ENCODE data around the gene STMND1.
A peak's percentile ranks its signal among the peaks of the same experiment; 100 is the strongest.

DNA sequence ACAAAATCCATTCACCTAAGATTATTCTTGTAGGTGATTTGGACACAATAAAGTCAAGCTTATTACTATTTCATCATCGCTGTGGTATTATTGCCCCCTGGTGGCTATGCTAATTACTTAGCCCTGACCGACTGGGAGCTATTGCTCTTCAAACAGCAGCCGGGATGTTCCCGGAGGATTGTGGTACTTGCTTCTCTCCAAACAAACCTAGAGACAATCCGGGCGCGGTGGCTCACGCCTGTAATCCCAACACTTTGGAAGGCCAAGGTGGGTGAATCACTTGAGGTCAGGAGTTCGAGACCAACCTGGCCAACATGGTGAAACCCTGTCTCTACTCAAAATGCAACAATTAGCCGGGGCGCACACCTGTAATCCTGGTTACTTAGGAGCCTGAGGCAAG lies 15.4 kb upstream of the STMND1 start:
- no peak for TF ChIP-seq EZH2 (IDR thresholded peaks at IDR 0.05; ENCODE audit: borderline replicate concordance, low read length)
- TF ChIP-seq, protein P1, sequence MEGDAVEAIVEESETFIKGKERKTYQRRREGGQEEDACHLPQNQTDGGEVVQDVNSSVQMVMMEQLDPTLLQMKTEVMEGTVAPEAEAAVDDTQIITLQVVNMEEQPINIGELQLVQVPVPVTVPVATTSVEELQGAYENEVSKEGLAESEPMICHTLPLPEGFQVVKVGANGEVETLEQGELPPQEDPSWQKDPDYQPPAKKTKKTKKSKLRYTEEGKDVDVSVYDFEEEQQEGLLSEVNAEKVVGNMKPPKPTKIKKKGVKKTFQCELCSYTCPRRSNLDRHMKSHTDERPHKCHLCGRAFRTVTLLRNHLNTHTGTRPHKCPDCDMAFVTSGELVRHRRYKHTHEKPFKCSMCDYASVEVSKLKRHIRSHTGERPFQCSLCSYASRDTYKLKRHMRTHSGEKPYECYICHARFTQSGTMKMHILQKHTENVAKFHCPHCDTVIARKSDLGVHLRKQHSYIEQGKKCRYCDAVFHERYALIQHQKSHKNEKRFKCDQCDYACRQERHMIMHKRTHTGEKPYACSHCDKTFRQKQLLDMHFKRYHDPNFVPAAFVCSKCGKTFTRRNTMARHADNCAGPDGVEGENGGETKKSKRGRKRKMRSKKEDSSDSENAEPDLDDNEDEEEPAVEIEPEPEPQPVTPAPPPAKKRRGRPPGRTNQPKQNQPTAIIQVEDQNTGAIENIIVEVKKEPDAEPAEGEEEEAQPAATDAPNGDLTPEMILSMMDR (conservative IDR thresholded peaks at IDR 0.05 in 1 of 2, IDR thresholded peaks at IDR 0.05 in 1 of 2; ENCODE audit: extremely low read depth in 1 of 2, insufficient read depth in 1 of 2, low read depth in 1 of 2, low read length in 2 of 2): peak; percentile 54 to 71
